Activated CD8-positive, alpha-beta memory T cell treated with anti-CD3 and anti-CD28 coated beads for 48 hours (primary cell): ENCODE results near the gene FRMD4B.

Experiments used
- DNase-seq, 3 experiments: peaks; one replicate each; pipeline ENCODE4 v3.0.0-alpha.2; 2020; ENCODE audit warnings: low read depth in 2 of 3, low spot score in 2 of 3

Gene FRMD4B

GRCh38 chr3:69179740-69180372 lies 206.0 kb downstream of the FRMD4B start:
- DNase-seq: no peak

DNA sequence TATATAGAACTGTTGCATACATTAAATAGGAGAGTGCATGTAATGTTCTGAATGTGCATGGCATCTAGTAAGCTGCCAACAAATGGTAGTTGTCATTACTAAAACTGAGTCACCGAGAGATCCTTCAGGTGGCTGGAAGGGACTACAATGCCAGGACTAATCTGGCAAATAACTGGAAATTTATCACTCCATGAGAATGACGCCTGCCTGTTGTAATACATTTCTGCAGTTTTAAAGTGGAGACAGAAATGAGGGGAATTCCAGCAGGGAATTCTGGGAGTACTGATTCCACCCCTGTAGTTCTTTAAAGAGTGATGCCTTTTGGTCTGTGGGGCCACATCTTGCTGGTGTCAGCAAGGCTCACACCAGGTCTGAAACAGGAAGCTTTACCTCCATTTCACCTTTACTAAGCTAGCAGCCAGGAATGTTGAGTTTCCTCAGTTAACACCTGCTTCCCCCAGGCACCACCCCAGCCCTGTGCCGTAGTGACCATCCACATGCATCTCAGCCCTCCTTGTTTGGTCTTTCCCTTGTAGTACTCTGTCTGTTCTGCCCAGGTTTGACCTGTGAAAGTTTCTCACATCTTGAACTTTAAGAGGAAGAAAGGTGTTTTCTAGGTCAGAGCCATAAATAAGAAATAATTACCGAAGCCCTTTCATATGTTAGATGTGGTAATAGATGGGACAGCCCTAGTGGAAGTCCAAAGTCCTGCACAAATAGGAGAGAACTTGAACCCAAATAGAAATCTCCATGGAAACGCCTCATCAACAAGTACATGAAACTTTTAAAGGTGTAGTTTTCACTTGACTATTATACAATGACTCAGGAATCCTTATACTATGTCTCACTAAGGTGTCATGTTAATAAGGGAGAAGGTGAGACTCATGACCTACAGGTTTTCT lies 206.8 kb downstream of the FRMD4B start:
- DNase-seq: no peak

DNA sequence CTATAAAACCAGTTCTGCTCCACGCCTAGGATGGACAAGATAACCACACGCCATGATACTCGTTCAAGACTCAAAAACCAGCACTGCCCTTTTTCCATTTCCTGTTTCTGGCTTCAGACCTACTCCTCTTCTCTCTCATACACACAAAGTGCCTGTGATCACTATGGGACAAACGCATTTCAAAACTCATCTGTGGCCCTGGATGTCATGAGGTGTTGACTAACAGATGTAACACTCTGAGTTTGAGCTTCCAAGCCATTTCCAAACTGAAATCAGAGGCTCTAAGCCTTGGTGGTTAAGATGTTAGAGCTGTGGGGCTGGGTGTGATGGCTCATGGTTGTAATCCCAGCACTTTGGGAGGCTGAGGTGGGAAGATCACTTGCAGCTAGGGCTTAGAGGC lies 207.8 kb downstream of the FRMD4B start:
- DNase-seq: no peak

- DNase-seq: no peak
These were observed 210.8 kb downstream of the FRMD4B start for GRCh38 chr3:69174871-69175737.

- no peak for DNase-seq
These were observed 211.4 kb downstream of the FRMD4B start for GRCh38 chr3:69174445-69174844.

DNA sequence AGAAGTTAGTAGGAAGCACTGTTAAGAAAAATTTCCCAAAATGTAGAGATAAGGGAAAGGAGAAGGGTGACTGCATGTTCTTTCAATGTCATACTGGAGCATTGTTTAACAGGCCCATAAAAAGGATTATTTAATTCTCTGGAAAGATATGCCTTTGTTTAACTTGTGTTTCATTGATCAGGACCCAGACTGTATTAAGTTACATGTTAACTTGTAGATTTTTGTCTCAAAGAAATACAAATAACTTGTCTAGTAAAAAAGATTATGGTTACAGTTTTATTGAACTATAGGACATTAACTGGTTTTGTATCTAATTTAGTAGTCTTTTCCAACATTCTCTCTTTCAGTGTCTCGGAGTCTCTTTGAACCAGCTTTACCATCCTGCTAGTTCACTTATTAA lies 213.8 kb downstream of the FRMD4B start:
- DNase-seq: no peak

GRCh38 chr3:69166446-69166845 lies 219.4 kb downstream of the FRMD4B start:
- no peak for DNase-seq

- DNase-seq: no peak
These were observed 220.1 kb downstream of the FRMD4B start for GRCh38 chr3:69165744-69166143.

GRCh38 chr3:69164296-69164695 lies 221.6 kb downstream of the FRMD4B start:
- no peak for DNase-seq

- no peak for DNase-seq
These were observed 223.4 kb downstream of the FRMD4B start for GRCh38 chr3:69162308-69162980.

DNA sequence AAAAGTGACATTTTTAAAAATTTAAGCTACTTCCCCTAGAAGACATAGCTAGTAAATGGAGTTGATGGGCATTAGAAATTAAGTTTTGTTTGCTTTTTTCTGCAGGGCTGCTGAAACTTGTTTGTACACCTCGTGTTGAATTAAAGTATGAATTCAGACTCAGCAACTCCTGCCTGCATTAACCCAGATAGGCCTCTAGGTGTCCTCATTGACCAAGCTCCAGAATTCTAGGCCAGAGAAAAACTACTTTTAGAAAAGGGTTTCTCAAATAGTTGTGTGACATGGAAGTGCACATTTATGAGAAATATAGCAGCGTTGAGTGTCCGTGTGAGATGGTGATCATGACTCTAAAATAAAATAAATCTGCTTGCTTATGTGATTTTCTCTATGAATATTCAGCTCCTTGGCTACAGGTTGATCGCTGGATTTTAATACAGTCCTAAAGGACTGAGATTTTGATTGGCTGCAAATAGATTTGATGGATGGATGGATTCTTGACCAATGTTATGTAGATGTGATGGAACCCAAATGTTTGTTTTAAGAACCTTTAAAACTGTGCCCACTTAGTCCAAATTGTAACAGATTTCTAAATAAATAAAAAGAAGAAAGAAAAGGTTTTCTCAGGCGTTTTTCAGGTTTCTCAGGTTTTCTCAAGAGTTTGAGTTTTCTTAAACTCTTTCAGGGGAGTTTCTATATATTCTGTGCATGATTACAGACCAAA lies 224.1 kb downstream of the FRMD4B start:
- no peak for DNase-seq

DNA sequence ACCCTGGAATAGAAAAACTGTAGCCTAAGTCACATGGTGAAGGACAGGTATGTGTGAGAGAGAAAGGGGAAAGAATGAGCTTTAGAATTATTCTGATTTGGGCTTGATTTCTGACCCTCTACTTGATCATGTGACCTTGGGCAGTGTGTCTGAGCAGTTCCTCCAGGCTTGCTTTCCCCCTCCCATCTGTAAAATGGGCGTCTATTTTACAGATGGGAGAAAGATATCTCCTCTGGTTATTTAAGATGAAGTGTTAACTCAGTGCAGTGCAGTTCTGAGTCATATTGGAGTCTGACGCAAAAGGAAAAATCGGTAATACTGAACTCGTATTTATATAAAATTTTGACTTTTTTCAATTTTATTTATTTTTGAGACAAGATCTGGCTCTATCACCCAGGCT lies 225.4 kb downstream of the FRMD4B start:
- DNase-seq: no peak

- no peak for DNase-seq
These were observed 225.8 kb downstream of the FRMD4B start for GRCh38 chr3:69160107-69160506.

DNA sequence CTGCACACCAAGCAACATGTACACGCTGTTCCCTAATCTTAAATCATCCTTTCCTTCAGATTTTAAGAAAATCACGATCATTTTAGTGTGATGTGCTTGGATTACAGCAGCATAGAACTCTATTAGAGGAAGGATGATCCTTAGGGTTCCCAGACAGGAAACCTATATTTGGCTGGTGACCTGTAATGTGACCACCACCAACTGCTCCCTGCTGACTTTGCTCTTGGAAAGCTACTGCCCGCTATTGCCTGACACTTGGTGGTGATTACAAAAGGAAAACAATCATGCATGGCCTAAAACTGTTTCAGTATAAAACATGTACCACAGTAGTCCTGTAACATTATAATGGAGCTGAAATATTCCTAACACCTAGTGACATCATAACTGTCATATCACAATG lies 236.3 kb downstream of the FRMD4B start:
- no peak for DNase-seq

GRCh38 chr3:69145688-69146087 lies 240.2 kb downstream of the FRMD4B start:
- DNase-seq: no peak

- DNase-seq: no peak
These were observed 241.2 kb downstream of the FRMD4B start for GRCh38 chr3:69144631-69145245.

DNA sequence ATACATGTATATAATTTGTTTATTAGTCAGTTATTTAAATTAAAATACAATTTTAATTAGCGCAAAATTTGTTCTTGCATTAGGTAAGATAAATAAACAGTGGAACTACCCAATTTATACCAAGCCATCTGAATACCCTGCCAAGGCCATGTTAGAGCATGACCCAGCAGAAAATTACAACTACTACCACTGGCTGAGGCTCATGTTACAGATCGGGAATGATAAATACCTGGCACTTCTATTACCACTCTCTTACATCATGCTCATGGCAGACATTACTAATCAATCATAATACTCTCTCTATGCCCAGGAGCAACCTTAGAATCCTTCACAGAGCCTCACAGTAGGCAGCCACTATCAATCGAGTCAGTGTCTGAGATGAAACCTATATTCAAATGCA lies 242.3 kb downstream of the FRMD4B start:
- no peak for DNase-seq

DNA sequence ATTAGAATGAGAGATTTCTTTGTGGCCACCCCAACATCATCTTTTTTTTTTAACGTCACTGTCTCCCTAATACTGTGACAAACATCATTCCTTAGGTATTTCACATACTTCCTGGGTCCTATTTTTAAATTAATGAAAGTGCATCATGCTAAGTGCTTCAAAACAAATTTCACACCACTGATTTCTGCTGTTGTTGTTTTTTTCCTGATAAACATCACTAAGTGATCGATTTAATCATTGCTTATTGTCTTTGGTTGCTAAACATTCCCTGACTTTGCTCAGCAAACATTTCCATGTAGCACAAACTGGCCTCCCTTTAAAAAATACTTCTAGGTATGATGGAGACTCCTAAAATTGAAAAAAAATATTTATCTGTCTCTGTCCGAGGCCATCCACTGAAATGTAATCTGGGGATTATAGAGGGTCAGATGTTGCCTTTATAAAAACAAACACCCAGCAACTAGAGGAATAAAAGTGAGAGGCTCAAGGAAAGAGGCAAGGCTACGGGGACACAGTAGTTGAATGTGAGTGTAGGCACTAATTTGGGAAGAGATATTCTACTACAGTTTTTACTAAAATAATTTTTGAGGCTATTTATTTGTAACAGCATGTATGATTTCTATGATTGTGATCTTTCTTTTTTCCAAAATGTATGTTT lies 243.0 kb downstream of the FRMD4B start:
- no peak for DNase-seq

DNA sequence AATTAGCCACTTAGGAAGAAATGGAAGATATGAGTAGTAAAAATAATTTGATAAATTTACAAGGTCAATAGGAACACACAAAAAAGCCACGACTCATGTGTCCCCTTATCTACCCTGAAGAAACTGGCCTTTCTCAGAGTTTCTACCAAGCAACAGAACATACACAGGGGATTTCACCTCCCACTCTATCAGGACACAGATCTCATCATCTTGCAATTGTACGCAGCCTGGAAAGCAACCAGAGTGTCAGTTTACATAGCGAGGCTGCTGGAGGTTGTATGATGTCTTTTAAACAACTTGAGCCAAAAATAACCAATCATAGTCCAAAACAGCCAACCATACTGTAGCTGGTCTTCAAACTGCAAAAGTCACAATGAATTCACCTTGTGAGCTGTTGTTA lies 243.8 kb downstream of the FRMD4B start:
- DNase-seq: no peak

- no peak for DNase-seq
These were observed 244.6 kb downstream of the FRMD4B start for GRCh38 chr3:69141313-69141712.
